KOPT-K1 (cell line): ENCODE measurements around the gene FAM162A.
"Not testable (repeated sequence)": the region's sequence is repeated elsewhere in the genome, so short reads cannot be mapped to it uniquely, and the experiment has no call there.

ENCODE experiments used
- H3K27ac ChIP-seq: fragments of 200-600 bp; sonication (generic); 2 replicates; pipeline ENCODE4 v1.5.1; 2016; ENCODE audit warnings: antibody characterized with exemption, mild to moderate bottlenecking, low read depth, low read length; ENCODE audit not compliant: poor library complexity, severe bottlenecking
- H3K36me3 ChIP-seq: fragments of 200-600 bp; sonication (generic); 2 replicates; pipeline ENCODE4 v1.5.1; 2017; ENCODE audit warnings: antibody characterized with exemption, mild to moderate bottlenecking, low read length, moderate library complexity; ENCODE audit not compliant: insufficient read depth
- H3K9me3 ChIP-seq: fragments of 200-600 bp; sonication (generic); 2 replicates; pipeline ENCODE4 v1.5.1; 2017; ENCODE audit warnings: antibody characterized with exemption, low read length, mild to moderate bottlenecking; ENCODE audit not compliant: insufficient read depth, poor library complexity, severe bottlenecking

Gene FAM162A

GRCh38 chr3:122365582-122366378 lies 18.2 kb upstream of the FAM162A start:
- H3K27ac ChIP-seq, H3K9me3 ChIP-seq: not testable (repeated sequence)
- peaks cover 99% of the 10 kb centered on the region for H3K36me3 ChIP-seq

DNA sequence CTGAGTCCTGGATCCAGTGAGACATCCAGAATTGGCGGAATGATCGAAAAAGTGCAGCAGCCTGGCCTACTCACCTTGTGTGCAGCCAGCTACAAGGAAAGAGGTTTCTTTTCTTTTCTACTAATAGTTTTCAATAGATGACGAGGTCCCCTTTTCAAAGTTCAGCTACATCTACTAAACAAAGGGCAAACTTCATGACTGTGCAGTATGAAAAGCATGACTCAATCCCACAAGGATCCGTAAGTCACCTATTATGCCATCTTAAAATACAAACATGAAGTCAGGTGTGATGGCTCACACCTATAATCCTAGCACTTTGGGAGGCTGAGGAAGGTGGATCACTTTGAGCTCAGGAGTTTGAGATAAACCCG lies 17.6 kb upstream of the FAM162A start:
- no peak overlapping the region for H3K27ac ChIP-seq
- peaks cover 99% of the 10 kb centered on the region for H3K36me3 ChIP-seq

GRCh38 chr3:122374034-122374433 lies 9.9 kb upstream of the FAM162A start:
- H3K9me3 ChIP-seq: no peaks in the 10 kb centered on the region
- H3K36me3 ChIP-seq: peaks cover 60% of the 10 kb centered on the region
- no peak overlapping the region for H3K27ac ChIP-seq

More for the DNA sequence above, 17.6 kb upstream of the FAM162A start:
- no peaks in the 10 kb centered on the region for H3K9me3 ChIP-seq

GRCh38 chr3:122377975-122378374 lies 6.0 kb upstream of the FAM162A start:
- peaks cover 32% of the 10 kb centered on the region for H3K36me3 ChIP-seq
- H3K9me3 ChIP-seq: no peaks in the 10 kb centered on the region
- H3K27ac ChIP-seq: no peak overlapping the region

DNA sequence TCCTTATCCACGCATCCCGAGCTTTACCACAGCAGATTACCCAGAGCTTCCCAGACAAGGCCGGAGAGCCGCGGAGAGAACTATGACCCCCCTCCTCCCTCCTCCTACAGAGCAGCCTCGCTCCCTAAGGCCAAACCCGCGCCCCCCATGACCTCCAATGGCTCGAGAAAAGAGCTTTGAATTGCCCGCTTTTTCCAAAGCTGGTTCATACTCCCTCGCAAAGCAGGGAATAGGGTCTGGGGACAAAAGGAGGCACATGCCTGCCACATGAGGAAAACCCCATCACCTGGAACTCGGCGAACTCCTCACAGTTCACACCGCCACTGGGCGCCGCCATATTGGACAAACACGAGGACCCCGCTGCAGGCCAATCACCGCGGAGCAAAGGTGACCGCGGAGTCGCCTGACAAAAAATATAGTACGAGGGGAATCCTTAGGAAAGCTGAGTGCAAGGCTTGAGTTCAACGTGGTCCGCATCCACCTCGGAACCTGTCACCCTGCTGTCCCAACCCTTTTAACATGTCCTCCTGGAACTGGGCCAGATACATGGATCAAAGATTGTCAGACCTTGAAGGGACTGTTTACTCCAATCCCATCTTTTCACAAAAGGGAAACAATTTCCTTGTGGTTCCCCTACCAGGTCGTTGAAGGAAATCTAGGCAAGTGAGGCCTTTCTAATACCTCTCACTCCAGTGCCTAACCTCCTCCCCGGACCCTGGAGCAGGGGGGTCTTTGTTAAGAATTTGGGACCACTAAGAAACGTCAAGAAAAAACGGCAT lies 905 bp upstream of the FAM162A start, which contains the start of gene MIX23:
Gene MIX23, minus strand, starts transcription at position 344 of the 779 bp plus-strand sequence. Its CDS starts 7 bp downstream, at position 337.
- H3K9me3 ChIP-seq: no peaks in the 10 kb centered on the region
- H3K36me3 ChIP-seq: peaks cover 40% of the 10 kb centered on the region
- peak within 1 kb of the TSS; percentile 70 for H3K27ac ChIP-seq

DNA sequence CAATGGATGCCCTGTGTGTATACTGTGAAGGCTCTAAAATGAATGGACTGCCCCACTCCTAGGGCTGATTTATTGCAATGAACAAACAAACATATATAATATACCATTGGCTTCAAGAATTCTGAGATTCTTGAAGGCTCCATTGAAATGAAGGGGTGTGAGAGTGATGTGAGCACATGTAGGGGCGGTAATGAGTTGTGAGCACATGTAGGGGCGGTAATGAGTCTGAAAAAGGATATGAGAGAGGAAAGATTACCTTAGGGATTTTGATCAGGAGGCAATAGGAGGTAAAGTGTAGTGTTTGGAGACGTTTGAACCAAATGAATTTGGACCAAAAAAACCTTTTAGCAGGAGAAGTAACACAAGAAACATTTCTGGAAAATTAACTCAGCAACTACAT lies 3.7 kb downstream of the FAM162A start:
- Histone ChIP-seq H3K9me3 (no peaks in the 10 kb centered on the region), H3K36me3 (peaks cover 39% of the 10 kb centered on the region), H3K27ac (no peak overlapping the region)

GRCh38 chr3:122389197-122389596 lies 5.2 kb downstream of the FAM162A start:
- Histone ChIP-seq H3K9me3 (no peaks in the 10 kb centered on the region), H3K27ac (no peak overlapping the region), H3K36me3 (peaks cover 51% of the 10 kb centered on the region)

DNA sequence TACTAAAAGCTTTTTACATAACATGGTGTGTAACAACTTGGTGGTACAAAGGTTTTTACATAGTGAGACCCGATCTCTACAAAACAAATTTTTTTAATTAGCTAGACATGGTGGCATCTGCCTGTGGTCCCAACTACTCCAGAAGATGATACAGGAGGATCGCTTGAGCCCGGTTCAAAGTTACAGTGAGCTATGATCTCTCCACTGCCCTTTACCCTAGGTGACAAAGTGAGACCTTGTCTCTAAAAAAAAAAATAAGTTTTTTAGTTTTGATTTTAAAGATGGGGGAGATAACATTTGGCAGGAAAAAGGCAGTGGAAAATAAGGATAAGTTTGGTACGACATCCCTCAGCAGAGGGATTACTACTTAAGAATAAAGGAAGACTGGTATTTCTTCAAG lies 5.9 kb downstream of the FAM162A start:
- Histone ChIP-seq H3K36me3 (peaks cover 54% of the 10 kb centered on the region), H3K27ac (no peak overlapping the region), H3K9me3 (no peaks in the 10 kb centered on the region)

- Histone ChIP-seq H3K9me3 (no peaks in the 10 kb centered on the region), H3K27ac (no peak overlapping the region), H3K36me3 (peaks cover 53% of the 10 kb centered on the region)
Observed at GRCh38 chr3:122390665-122391064, 6.7 kb downstream of the FAM162A start.

DNA sequence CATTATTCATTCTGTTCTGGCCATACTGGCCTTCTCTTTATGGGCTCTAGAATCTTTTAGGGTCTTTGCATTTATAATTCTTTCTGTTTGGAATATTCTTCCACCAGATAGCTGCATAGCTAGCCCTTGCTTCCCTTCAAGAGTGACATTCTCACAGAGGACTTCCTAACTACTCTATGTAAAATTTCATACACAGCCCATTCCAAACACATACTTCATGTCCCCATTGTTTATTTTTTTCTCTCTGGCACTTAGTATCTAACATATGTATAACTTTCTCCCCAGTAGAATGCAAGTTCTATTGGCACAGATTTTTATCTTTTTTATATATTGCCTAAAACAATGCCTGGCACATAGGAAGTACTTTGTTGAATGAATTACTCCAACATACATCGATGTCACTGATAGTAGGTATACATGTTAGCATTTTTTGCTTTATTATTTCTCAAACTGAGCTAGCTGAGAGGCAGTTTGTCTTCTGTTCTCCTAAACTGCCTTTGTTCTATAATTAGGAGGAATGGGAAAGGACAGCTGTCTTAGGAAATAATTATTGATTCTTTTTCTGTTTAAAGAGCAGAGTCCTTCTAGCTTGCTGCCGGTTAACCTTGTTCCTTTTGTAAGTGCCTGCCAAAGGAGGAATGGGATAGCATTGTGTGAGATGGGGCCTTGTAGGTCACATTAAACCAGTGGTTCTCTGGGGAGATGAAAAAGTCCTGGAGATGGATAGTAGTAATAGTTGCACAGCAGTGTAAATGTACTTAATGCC lies 7.9 kb downstream of the FAM162A start:
- H3K9me3 ChIP-seq: no peaks in the 10 kb centered on the region
- H3K36me3 ChIP-seq: peaks cover 42% of the 10 kb centered on the region
- H3K27ac ChIP-seq: no peak overlapping the region

- Histone ChIP-seq H3K27ac (no peak overlapping the region), H3K36me3 (peaks cover 29% of the 10 kb centered on the region), H3K9me3 (no peaks in the 10 kb centered on the region)
Observed at GRCh38 chr3:122392868-122393844, 9.2 kb downstream of the FAM162A start.

DNA sequence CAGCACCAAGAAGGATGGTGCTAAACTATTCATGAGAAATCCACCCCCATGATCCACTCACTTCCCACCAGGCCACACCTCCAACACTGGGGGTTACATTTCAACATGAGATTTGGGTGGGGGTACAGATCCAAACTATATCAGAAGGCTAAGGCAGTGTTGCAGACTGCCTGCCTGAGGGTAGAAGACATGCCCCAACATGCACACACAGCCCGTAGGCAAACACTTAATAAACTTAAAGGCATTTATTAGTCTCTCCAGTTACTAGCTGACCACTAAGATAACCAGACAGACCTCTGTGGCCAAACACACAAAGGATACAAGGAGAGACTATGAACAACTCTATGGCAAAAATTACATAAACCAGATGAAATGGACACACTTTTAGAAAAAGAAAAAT lies 10.2 kb downstream of the FAM162A start:
- Histone ChIP-seq H3K9me3 (no peaks in the 10 kb centered on the region), H3K27ac (no peak overlapping the region), H3K36me3 (peaks cover 29% of the 10 kb centered on the region)

DNA sequence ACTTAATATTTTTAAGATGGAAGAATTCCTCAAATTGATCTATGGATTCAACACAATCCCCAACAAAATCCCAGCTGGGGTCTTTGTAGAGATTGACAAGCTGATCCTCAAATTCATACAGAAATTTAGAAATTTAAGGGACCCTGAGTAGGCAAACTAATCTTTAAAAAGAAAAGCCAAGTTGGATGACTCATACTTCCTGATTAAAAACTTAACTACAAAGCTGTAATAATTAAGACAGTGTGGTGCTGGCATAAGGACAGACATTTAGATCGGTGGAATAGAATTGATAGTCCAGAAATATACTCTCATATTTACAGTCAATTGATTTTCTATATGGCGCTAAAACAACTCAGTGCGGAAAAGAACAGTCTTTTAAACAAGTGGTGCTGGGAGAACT lies 11.6 kb downstream of the FAM162A start:
- Histone ChIP-seq H3K27ac (no peak overlapping the region), H3K9me3 (no peaks in the 10 kb centered on the region), H3K36me3 (peaks cover 23% of the 10 kb centered on the region)

- H3K36me3 ChIP-seq: peaks cover 22% of the 10 kb centered on the region
- H3K9me3 ChIP-seq: no peaks in the 10 kb centered on the region
- H3K27ac ChIP-seq: no peak overlapping the region
Observed at GRCh38 chr3:122396511-122396910, 12.5 kb downstream of the FAM162A start.
